NCI-H446 (cell line): Measurements from ENCODE around the gene KIF17.
A peak's percentile ranks its signal among the peaks of the same experiment; 100 is the strongest.

Experiments used
- DNase-seq, 2 experiments: peaks; one replicate each; lab custom pipeline; 2025; lab: John Stamatoyannopoulos, UW

Gene KIF17

GRCh38 chr1:20660847-20661206 lies 57.0 kb downstream of the KIF17 start:
- no peak for DNase-seq

DNA sequence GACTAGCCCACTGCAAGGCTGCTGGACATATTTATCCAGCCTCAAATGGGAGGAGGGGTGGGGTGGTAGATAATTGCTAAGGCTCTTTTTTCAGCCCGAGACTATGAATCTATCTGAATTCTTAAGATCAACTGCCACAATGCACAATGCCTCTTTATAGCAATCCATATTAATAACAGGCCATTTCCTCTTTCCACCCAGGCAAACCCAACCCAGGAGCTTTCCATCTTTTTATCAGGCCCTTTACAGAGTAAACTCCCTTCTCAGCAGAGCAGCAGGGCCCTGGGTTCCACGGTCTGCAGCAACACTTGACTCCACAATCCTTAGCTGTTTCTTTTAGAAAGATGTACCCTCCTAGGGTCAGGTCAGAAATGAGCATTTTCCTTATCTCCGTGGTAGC lies 57.4 kb downstream of the KIF17 start:
- DNase-seq: no peak

- DNase-seq: no peak
Measured at GRCh38 chr1:20658166-20658915, 59.5 kb downstream of the KIF17 start.

DNA sequence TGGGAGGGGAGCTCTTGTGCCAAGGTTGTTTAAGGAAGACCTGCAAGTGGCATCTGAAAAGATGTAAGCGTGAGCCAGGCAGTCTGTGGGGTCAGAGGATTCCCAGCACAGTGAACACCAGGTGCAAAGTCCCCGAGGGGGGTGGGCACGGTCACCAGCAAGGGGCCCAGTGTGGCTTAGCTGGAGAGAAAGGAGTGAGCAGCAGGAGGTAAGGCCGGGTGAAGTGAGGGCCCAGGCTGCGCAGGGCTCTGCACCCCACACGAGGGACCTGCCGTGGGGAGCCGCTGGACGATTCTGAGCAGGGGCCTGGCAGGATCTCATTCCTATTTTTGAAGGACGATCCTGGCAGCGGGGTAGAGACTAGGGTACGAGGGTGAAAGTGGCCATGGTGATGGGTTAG lies 60.8 kb downstream of the KIF17 start:
- no peak for DNase-seq

DNA sequence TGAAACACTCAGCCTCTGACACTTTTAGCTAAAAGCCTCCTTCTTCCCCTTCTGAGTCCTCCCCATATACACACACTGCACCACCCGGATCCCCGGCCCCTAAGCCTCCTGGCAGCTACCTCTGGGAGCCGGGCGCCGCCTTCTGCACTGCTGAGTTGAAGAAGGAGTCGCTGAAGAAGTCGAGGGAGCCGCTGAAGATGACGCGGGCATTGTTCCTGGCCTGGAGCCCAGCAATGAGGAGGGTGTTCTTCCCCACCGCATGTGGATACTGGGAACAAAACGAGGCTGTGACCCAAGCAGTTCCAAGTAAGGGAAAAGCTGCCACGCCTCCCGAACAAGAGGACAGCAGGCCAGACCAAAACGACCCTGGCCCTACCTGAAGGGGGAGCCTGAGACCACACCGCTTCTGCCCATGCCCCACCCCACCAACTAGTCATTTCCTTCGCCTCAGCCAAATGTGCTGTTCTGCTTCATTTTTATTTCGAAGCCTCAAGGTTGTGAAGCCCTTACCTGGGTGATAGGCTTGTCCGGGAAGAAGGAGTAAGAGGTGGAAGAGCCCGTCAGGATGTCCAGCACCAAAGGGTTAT lies 63.6 kb downstream of the KIF17 start:
- no peak for DNase-seq

DNA sequence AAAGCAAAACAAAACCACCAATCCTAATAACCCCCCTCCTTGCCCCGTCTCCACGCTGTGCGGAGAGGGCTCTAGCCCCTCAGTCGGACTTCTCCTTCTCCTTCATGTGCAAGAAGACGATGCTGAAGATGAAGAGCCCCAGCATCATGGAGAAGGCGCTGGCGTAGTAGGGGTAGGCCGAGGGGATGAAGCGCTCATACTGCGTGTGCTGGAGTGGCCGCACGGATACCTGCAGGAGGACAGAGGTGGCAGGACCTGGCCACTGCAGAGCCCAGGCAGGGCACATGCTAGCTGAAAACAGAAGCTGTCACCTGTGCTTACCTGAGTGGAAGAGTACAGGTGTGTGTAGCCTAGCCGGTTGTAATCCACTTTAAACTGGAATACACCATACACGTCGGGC lies 65.5 kb downstream of the KIF17 start:
- DNase-seq: no peak

- no peak for DNase-seq
Measured at GRCh38 chr1:20648946-20649345, 68.9 kb downstream of the KIF17 start.

DNA sequence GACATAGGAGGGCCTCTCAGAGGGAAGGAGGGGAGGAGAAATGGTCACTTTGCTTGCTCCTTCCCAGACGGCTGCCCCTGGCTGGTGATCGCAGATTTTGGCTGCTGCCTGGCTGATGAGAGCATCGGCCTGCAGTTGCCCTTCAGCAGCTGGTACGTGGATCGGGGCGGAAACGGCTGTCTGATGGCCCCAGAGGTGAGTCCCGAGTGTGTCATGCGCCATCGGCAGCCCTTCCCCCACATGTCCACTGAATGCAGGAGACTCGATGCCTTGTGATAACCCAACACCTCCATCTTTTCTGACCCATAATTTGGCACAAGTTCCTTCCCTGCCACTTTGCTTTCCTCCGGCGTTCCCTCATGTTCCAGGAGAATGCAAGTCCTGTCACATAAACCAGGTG lies 69.4 kb downstream of the KIF17 start:
- no peak for DNase-seq

DNA sequence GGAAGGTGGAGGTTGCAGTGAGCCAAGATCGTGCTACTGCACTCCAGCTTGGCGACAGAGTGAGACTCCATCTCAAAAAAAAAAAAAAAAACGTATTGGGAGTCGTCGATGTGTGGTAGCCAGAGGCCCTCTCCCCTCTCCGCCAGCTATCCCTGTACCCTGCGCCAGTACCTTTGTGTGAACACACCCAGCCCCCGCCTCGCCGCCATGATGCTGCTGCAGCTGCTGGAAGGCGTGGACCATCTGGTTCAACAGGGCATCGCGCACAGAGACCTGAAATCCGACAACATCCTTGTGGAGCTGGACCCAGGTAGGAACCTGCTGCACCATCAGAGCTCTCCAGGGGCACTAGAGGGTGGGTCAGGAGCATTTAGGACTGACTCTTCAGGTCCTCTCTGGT lies 72.4 kb downstream of the KIF17 start:
- DNase-seq: no peak

GRCh38 chr1:20644416-20644815 lies 73.4 kb downstream of the KIF17 start:
- DNase-seq: no peak

GRCh38 chr1:20643080-20643479 lies 74.7 kb downstream of the KIF17 start:
- DNase-seq: no peak

DNA sequence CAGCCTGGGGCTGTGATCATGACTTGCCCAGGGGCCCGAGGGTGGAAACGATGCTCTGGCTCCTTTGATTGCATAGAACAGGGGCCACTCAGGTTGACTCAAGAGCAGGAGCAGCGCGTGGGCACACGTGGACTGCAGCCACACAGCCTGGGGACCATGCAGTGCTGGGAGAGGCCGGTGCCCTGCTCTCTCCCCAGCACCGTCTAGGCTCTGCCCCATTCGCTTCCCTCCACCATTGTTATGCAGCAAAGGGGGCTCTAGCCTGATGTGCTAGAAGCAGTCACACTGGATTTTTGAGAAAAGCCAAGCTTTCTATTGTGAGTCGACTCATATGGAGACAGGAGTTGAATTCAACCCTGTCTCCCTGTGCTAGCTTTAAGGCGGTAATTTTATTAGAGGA lies 75.8 kb downstream of the KIF17 start:
- no peak for DNase-seq

- DNase-seq: peak in 1 of 2 experiments; percentile 61
Measured at GRCh38 chr1:20640183-20640597, 77.6 kb downstream of the KIF17 start.

DNA sequence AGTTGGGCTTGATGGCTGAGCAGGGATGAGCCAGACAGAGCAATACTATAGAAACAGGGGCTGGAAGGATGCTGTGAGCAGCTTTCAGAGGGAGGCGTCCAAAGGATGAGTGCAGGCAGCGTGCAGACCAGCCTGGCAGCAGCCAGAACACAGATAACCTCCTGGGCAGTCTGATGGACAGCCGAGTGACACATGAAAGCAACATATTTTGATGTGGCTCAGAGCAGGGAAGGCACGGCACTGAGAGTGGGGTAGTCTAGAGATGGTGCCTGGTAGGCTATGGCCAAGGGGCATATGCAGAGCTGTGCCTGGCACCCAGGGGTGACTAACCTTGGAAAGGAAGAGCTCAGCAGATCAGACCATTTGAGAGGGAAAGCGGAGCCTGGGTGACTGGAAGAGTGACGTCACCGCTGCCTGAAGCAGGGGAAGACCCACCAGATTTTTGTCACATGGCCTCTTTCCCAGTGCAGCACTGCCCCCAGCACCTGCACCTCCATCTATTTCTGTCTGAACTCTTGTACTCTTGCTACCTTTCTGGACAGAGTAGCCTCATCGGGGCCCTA lies 80.9 kb downstream of the KIF17 start:
- no peak for DNase-seq

DNA sequence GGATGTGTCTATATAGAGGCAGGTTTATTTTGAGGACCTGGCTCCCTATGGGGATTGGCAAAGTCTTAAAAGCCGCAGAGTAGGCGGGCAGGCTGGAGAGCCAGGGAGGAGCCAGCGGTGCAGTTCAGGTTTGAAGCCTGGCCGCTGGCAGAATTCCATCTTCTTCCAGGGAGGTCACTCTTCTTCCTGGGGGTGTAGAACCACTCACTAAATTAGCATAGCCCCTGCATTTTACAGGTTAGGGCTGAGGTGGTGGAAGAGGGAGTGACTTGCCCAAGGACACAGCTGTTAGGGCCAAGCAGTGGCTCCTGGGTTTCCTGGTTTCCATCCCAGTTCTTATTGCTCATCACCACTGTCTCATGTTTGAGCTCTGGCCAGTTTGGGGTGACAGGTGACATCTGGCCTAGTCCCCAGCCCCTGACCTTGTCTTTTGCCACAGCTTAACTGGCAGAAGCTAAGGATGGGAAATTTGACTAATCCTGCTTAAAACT lies 83.2 kb downstream of the KIF17 start:
- peak in 1 of 2 experiments; percentile 26 for DNase-seq

DNA sequence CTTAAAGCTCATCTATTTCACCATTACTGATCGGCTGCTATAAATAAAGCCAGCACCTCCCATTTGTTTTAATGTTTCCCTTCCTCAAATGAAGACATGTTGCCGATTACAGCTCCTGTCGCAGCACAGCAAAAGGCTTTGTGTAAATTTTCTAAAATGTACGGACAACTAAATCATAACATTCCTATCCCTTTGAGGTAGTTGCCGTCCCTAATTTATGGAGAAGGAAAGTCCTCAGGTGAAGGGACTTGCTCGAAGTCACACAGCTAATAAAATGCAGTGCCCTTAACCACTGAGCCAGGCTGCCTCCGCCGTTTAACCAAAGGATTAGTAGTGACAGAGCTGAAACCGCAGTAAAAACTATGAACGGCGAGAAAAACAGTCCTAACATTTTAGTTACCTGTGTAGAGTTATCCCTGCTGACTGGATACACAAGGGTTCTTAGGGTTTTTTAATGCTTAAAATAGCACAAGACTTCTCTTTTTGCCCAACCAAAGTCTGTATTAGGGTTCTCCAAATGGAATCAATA lies 83.7 kb downstream of the KIF17 start:
- no peak for DNase-seq

- DNase-seq: peak; percentile 31 to 79
Measured at GRCh38 chr1:20633190-20634064, 84.4 kb downstream of the KIF17 start, which contains the start of gene PINK1. PINK1 (plus strand) TSS chr1:20633458; CDS start chr1:20633549, 91 bp downstream.

GRCh38 chr1:20632386-20632785 lies 85.4 kb downstream of the KIF17 start:
- DNase-seq: no peak

DNA sequence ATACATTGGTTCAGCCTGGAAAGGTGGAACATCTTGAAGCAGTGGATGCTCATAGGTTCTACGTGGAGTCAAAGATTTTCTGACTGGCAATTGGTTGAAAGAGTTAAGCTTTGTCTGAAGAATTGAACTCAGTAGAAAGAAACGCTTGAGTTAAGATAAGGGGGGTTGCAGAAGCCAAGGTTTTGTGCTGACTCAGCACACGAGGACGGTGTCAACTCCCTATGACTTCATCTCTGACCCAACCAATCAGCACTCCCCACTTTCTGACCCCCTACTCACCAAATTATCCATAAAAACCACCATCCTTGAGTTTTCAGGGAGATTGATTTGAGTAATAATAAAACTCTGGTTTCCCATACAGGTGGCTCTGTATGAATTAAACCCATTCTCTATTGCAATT lies 87.1 kb downstream of the KIF17 start:
- DNase-seq: no peak

GRCh38 chr1:20626524-20626923 lies 91.3 kb downstream of the KIF17 start:
- DNase-seq: no peak

DNA sequence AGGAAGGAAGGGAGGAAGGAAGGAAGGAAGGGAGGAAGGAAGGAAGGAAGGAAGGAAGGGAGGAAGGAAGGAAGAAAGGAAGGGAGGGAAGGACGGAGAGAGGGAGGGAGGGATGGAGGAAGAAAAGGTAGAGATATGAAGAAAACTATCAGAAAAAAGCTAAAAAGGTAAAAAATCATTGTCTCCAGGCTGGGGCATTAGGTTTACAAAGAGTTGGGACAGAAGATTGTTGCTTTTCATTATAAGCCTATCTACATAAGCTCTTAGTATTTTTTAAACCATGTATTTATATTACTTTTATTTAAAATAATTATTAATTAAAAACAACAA lies 91.7 kb downstream of the KIF17 start:
- DNase-seq: no peak
